ENCODE results near the gene FRMD3. TPM values are rescaled to one million over a fixed set of nuclear protein-coding genes. Genes with fewer than 3 reads are reported as not detected.

The FRMD3 gene
- total RNA-seq, 1 experiment from 2014 or later: 0.55 TPM

GRCh38 chr9:83535736-83536135 is 2.5 kb downstream of the FRMD3 start:
- H4K91ac ChIP-seq (ENCODE audit: insufficient read length, low read depth, low read length): no peak overlapping the region
- H4K20me1 ChIP-seq (ENCODE audit: control insufficient read depth, insufficient read depth, insufficient read length): no peaks in the 10 kb centered on the region
- H3K9ac ChIP-seq (ENCODE audit: extremely low read depth, insufficient read length, low read length): no peak overlapping the region
- no peaks in the 10 kb centered on the region for H3K4me1 ChIP-seq (ENCODE audit: insufficient read depth, low read length)
- Mint-ChIP-seq H3K36me3 (ENCODE audit: insufficient read depth in 1 of 3, low read depth in 3 of 3) (no peaks in the 10 kb centered on the region; a peak in 1 of 7 replicates), H3K27me3 (ENCODE audit: low read depth) (peaks cover 74% of the 10 kb centered on the region), H3K4me3 (no peak overlapping the region), H3K9me3 (no peaks in the 10 kb centered on the region; a peak in 2 of 5 replicates), H3K4me1 (peaks cover 21 to 24% of the 10 kb centered on the region in 2 experiments), H3K27ac (no peak overlapping the region)
- no peak overlapping the region for H2AK5ac ChIP-seq (ENCODE audit: insufficient read length, low read length)
- no peak overlapping the region for H3T11ph ChIP-seq (ENCODE audit: low read length)
- H3K27me3 ChIP-seq (ENCODE audit: insufficient read depth, low read length): peaks cover 26% of the 10 kb centered on the region; the same call in 1 of the 2 replicates
- no peak overlapping the region for H3K4ac ChIP-seq (ENCODE audit: low read depth, low read length)
- no peak overlapping the region for H2BK15ac ChIP-seq (ENCODE audit: low read depth, low read length)
- no peak overlapping the region for H2BK5ac ChIP-seq (ENCODE audit: insufficient read length, low read length)
- no peak overlapping the region for H2BK120ac ChIP-seq (ENCODE audit: low read depth, low read length, poor library complexity, severe bottlenecking)
- no peak overlapping the region for H3K23ac ChIP-seq (ENCODE audit: insufficient read length, low read depth, low read length)
- no peak overlapping the region for H3K18ac ChIP-seq (ENCODE audit: insufficient read length, low read depth, low read length)
- H3K14ac ChIP-seq (ENCODE audit: insufficient read depth, low read length): no peak overlapping the region
- H3K79me1 ChIP-seq (ENCODE audit: insufficient read depth, low read depth, low read length, poor library complexity, severe bottlenecking): no peaks in the 10 kb centered on the region
- no peak overlapping the region for H4K8ac ChIP-seq (replicated peaks; ENCODE audit: insufficient read length, low read depth, low read length)
- no peak overlapping the region for H3K27ac ChIP-seq (ENCODE audit: insufficient read length, low read depth, low read length)
- no peak overlapping the region for H4K5ac ChIP-seq (ENCODE audit: insufficient read length, low read depth, low read length)
- H2BK12ac ChIP-seq (ENCODE audit: insufficient read length, low read depth, low read length): no peak overlapping the region
- TF ChIP-seq CTCF (conservative IDR thresholded peaks at IDR 0.05): no peak
- DNase-seq: no peak
- H2AFZ ChIP-seq (ENCODE audit: low read length): no peak overlapping the region
- H3K56ac ChIP-seq (ENCODE audit: insufficient read length, low read depth, low read length): no peak overlapping the region
- no peaks in the 10 kb centered on the region for H3K9me3 ChIP-seq (ENCODE audit: control insufficient read depth, low read depth, low read length)
- no peak overlapping the region for H2BK20ac ChIP-seq (ENCODE audit: low read depth, low read length, poor library complexity, severe bottlenecking)
- H3K79me2 ChIP-seq (ENCODE audit: insufficient read depth, low read length): no peaks in the 10 kb centered on the region
- whole genome bisulfite sequencing (ENCODE audit: extremely low coverage, insufficient read length, low lambda C conversion rate): no CpG with 5 or more reads among the region's 3 CpGs
- no peak overlapping the region for H3K4me2 ChIP-seq (ENCODE audit: insufficient read depth, insufficient read length, low read length)
- H3K23me2 ChIP-seq (ENCODE audit: insufficient read length, low read depth, low read length, poor library complexity, severe bottlenecking): peaks cover 10% of the 10 kb centered on the region

Data from H9 (cell line).